IMR-90 (cell line): ENCODE measurements around the gene TRIM33. TPM values are rescaled to one million over a fixed set of nuclear protein-coding genes. Genes with fewer than 3 reads are reported as not detected.

Experiments used
- ATAC-seq: fragments of 200-7000 bp; cut with Tn5 transposase; 2 replicates; pipeline ENCODE4 v1.9.1; 2020; ENCODE audit warnings: low read depth, mild to moderate bottlenecking, moderate library complexity
- BruUV-seq: library from RNA; stranded (reverse); fragments of 400-500 nt; replicated peaks from 2 replicates; lab custom pipeline; 2021; lab: Mats Ljungman, UMichigan
- CTCF ChIA-PET: fragments of 300-600 bp; formaldehyde crosslinking; extraction: SDS; loops from one replicate; lab custom pipeline; 2021; ENCODE audit warnings: antibody characterized with exemption; lab: Yijun Ruan, JAX
- POLR2A ChIA-PET: fragments of 300-600 bp; sonication (Branson Sonifier 250); formaldehyde crosslinking; loops from one replicate; lab custom pipeline; 2022; ENCODE audit warnings: antibody characterized with exemption; ENCODE audit not compliant: unreplicated experiment; lab: Charles Lee
- DNase-seq: peaks from one replicate; pipeline ENCODE4 v3.0.0; 2013
- H2AFZ ChIP-seq: replicated peaks from 2 replicates; pipeline ENCODE3; 2013; ENCODE audit warnings: low read length, mild to moderate bottlenecking; ENCODE audit not compliant: poor library complexity
- H2AK5ac ChIP-seq: 2 replicates; pipeline ENCODE4 v1.6.1; 2013; ENCODE audit warnings: low read depth, low read length, inconsistent platforms
- H2AK9ac ChIP-seq: replicated peaks from 2 replicates; pipeline ENCODE3; 2013; ENCODE audit warnings: mild to moderate bottlenecking, low read depth, low read length, moderate library complexity; ENCODE audit not compliant: poor library complexity
- H2BK120ac ChIP-seq: 2 replicates; pipeline ENCODE4 v1.6.1; 2013; ENCODE audit warnings: low read depth, low read length, inconsistent platforms
- H2BK15ac ChIP-seq: 3 replicates; pipeline ENCODE4 v1.6.1; 2013; ENCODE audit warnings: low read depth, low read length, inconsistent platforms
- H2BK20ac ChIP-seq: 2 replicates; pipeline ENCODE4 v1.6.1; 2013; ENCODE audit warnings: low read depth, mild to moderate bottlenecking, inconsistent platforms, low read length, moderate library complexity
- H2BK5ac ChIP-seq: 2 replicates; pipeline ENCODE4 v1.6.1; 2013; ENCODE audit warnings: mild to moderate bottlenecking, low read depth, low read length, inconsistent platforms; ENCODE audit not compliant: poor library complexity, severe bottlenecking
- H3K14ac ChIP-seq: replicated peaks from 2 replicates; pipeline ENCODE4 v1.6.1; 2013; ENCODE audit warnings: low read depth, low read length, inconsistent platforms
- H3K18ac ChIP-seq: 2 replicates; pipeline ENCODE4 v1.6.1; 2013; ENCODE audit warnings: low read depth, low read length, control low read depth
- H3K23ac ChIP-seq: 2 replicates; pipeline ENCODE4 v1.6.1; 2013; ENCODE audit warnings: low read depth, low read length, inconsistent platforms
- H3K27ac ChIP-seq: 2 replicates; pipeline ENCODE4 v1.5.1; 2013; ENCODE audit warnings: mild to moderate bottlenecking, control low read depth, low read length; ENCODE audit not compliant: insufficient read depth
- H3K27me3 ChIP-seq: 2 replicates; pipeline ENCODE4 v1.6.1; 2013; ENCODE audit warnings: low read length; ENCODE audit not compliant: control insufficient read depth, insufficient read depth
- H3K36me3 ChIP-seq: 2 replicates; pipeline ENCODE4 v1.6.1; 2013; ENCODE audit warnings: low read length, mixed read lengths; ENCODE audit not compliant: control insufficient read depth, insufficient read depth
- H3K4ac ChIP-seq: 2 replicates; pipeline ENCODE4 v1.6.1; 2013; ENCODE audit warnings: low read depth, low read length, inconsistent platforms
- H3K4me1 ChIP-seq: 2 replicates; pipeline ENCODE4 v1.6.1; 2013; ENCODE audit warnings: low read length, mixed read lengths; ENCODE audit not compliant: control insufficient read depth, insufficient read depth
- H3K4me2 ChIP-seq: 2 replicates; pipeline ENCODE4 v1.6.1; 2013; ENCODE audit warnings: low read depth, mild to moderate bottlenecking, control low read depth, low read length, moderate library complexity
- H3K4me3 ChIP-seq: 2 replicates; pipeline ENCODE4 v1.5.1; 2013; ENCODE audit warnings: low read depth, mild to moderate bottlenecking, control low read depth, low read length, moderate library complexity; ENCODE audit not compliant: insufficient read depth
- H3K56ac ChIP-seq: 2 replicates; pipeline ENCODE4 v1.6.1; 2013; ENCODE audit warnings: low read length, inconsistent platforms; ENCODE audit not compliant: insufficient read depth; ENCODE audit errors: extremely low read depth
- H3K79me1 ChIP-seq, 2 experiments: 2 replicates each; pipeline ENCODE4 v1.6.1; 2013; ENCODE audit warnings: low read length in 2 of 2, inconsistent platforms in 1 of 2, low read depth in 1 of 2
- H3K9ac ChIP-seq: 2 replicates; pipeline ENCODE4 v1.6.1; 2013; ENCODE audit warnings: low read depth, low read length, control low read depth
- H3K9me1 ChIP-seq: 2 replicates; pipeline ENCODE4 v1.6.1; 2013; ENCODE audit warnings: low read length, inconsistent platforms; ENCODE audit not compliant: insufficient read depth
- H3K9me3 ChIP-seq: 2 replicates; pipeline ENCODE4 v1.6.1; 2013; ENCODE audit warnings: low read length; ENCODE audit not compliant: control insufficient read depth, insufficient read depth
- H4K20me1 ChIP-seq: 2 replicates; pipeline ENCODE4 v1.6.1; 2013; ENCODE audit warnings: low read length, inconsistent platforms; ENCODE audit not compliant: insufficient read depth
- H4K5ac ChIP-seq: 2 replicates; pipeline ENCODE4 v1.6.1; 2013; ENCODE audit warnings: mild to moderate bottlenecking, low read depth, low read length, control low read depth
- H4K8ac ChIP-seq, 2 experiments: 2 replicates each; pipeline ENCODE4 v1.6.1; 2013; ENCODE audit warnings: low read depth in 2 of 2, low read length in 2 of 2, control low read depth in 1 of 2, inconsistent platforms in 1 of 2
- H4K91ac ChIP-seq: 2 replicates; pipeline ENCODE4 v1.6.1; 2013; ENCODE audit warnings: low read depth, low read length, inconsistent platforms; ENCODE audit not compliant: insufficient read depth
- FOS ChIP-seq: fragments of 150-350 bp; IDR thresholded peaks from 2 replicates; pipeline ENCODE4 v1.6.1; 2016; ENCODE audit warnings: low read depth, low read length
- MAFK ChIP-seq: IDR thresholded peaks from 2 replicates; pipeline ENCODE4 v1.6.1; 2012; ENCODE audit warnings: low read depth, low read length, improper control_type of control experiment
- MAZ ChIP-seq: IDR thresholded peaks from 2 replicates; pipeline ENCODE4 v1.6.1; 2012; ENCODE audit warnings: low read depth, mild to moderate bottlenecking, low read length, improper control_type of control experiment, moderate library complexity, borderline replicate concordance
- NFE2L2 ChIP-seq: fragments of 150-350 bp; IDR thresholded peaks from 2 replicates; pipeline ENCODE4 v1.6.1; 2016; ENCODE audit warnings: low read depth, mild to moderate bottlenecking, low read length
- RCOR1 ChIP-seq: IDR thresholded peaks from 2 replicates; pipeline ENCODE4 v1.6.1; 2012; ENCODE audit warnings: mild to moderate bottlenecking, low read length, improper control_type of control experiment; ENCODE audit not compliant: insufficient replicate concordance
- USF2 ChIP-seq: fragments of 150-350 bp; IDR thresholded peaks from 2 replicates; pipeline ENCODE4 v1.6.1; 2017; ENCODE audit warnings: mild to moderate bottlenecking, antibody characterized with exemption, low read length, low read depth
- WGBS, 2 experiments: methylation state at CpG; one replicate each; pipeline versions ENCODE4 v1.1.5 to v1.1.7; 2013; ENCODE audit warnings: missing lambda C conversion rate in 2 of 2; ENCODE audit not compliant: insufficient read length in 1 of 2; ENCODE audit errors: extremely low coverage in 2 of 2; 5-methylcytosine and 5-hydroxymethylcytosine counted together
- dilution Hi-C: fragments of 300-500 bp; cut with HindIII; formaldehyde crosslinking; loops from one replicate; pipeline ENCODE4 v1.14.3; 2018; ENCODE audit warnings: low sequenced_read_pairs; ENCODE audit not compliant: unreplicated experiment
- in situ Hi-C: fragments of 300-500 bp; cut with MboI; formaldehyde crosslinking; loops from 3 replicates; pipeline ENCODE4 v1.14.3; 2019; ENCODE audit warnings: low sequenced_read_pairs, inconsistent platforms, mixed read lengths
- intact Hi-C: fragments of 100-400 bp; cut with micrococcal nuclease; formaldehyde crosslinking; loops from 2 replicates; pipeline ENCODE4 v1.10.0; 2022
- polyA plus RNA-seq, 3 experiments: library from polyadenylated mRNA; depleted of rRNA; stranded (reverse); fragments of >200 nt; gene quantifications; 2 replicates each; pipeline ENCODE4 v1.2.3, GENCODE V29; 2012; ENCODE audit warnings: low replicate concordance in 1 of 3
- total RNA-seq: library from RNA; depleted of rRNA; stranded (reverse); fragments of >200 nt; gene quantifications from 2 replicates; pipeline ENCODE4 v1.2.3, GENCODE V29; 2012

Gene TRIM33
- total and polyA plus RNA-seq, 2 of the 4 experiments (the other 2 are of a cell fraction): 9.5 to 40.1 TPM

GRCh38 chr1:114468047-114468446 lies 43.0 kb downstream of the TRIM33 start:
- DNase-seq (no peak), ATAC-seq (no peak)
- Histone ChIP-seq H3K23ac (no peak overlapping the region), H2AFZ (no peak overlapping the region), H3K27me3 (no peaks in the 10 kb centered on the region), H3K27ac (no peak overlapping the region), H4K5ac (no peak overlapping the region), H3K14ac (peak overlapping the region; percentile 10; the same call in 1 of the 2 replicates), H3K9me3 (no peaks in the 10 kb centered on the region), H3K9me1 (peaks cover 6% of the 10 kb centered on the region; the same call in 1 of the 2 replicates), H3K4me1 (no peaks in the 10 kb centered on the region), H3K4me3 (no peak overlapping the region), H3K9ac (no peak overlapping the region), H2AK9ac (no peak overlapping the region), H2BK20ac (no peak overlapping the region), H2BK15ac (no peak overlapping the region), H3K79me1 (peaks cover 35 to 58% of the 10 kb centered on the region in 2 experiments), H4K91ac (no peak overlapping the region), H3K4ac (no peak overlapping the region), H4K8ac (no peak overlapping the region), H4K20me1 (peaks cover 38% of the 10 kb centered on the region), H2AK5ac (no peak overlapping the region), H3K36me3 (peaks cover 3% of the 10 kb centered on the region; the same call in 1 of the 2 replicates), H3K4me2 (no peak overlapping the region), H3K18ac (no peak overlapping the region), H3K56ac (no peak overlapping the region), H2BK120ac (no peak overlapping the region), H2BK5ac (no peak overlapping the region)
- no TSS peak for BruUV-seq
- dilution Hi-C loops (no loop called here), intact Hi-C loops (loop anchor here (5.0 kb wide), 1 partner anchor 39 kb away; no protein-coding TSS in a partner anchor), in situ Hi-C loops (no loop called here)
- TF ChIP-seq FOS (no peak), RCOR1 (no peak), MAZ (no peak), NFE2L2 (no peak), USF2 (no peak), MAFK (no peak)
- no CpG with 5 or more reads among the region's 3 CpGs for WGBS, 2 experiments
- CTCF ChIA-PET: no interaction called here
- POLR2A ChIA-PET: interaction anchor here (0.5 kb wide), 1 partner anchor 8 kb away, joined by 4 read pairs; no protein-coding TSS in a partner anchor
